Fibroblast of skin of scalp (primary cell): Measurements from ENCODE around the gene SFI1.

Source experiments
- DNase-seq: peaks from one replicate; pipeline ENCODE4 v3.0.0-alpha.2; 2013

SFI1 gene

DNA sequence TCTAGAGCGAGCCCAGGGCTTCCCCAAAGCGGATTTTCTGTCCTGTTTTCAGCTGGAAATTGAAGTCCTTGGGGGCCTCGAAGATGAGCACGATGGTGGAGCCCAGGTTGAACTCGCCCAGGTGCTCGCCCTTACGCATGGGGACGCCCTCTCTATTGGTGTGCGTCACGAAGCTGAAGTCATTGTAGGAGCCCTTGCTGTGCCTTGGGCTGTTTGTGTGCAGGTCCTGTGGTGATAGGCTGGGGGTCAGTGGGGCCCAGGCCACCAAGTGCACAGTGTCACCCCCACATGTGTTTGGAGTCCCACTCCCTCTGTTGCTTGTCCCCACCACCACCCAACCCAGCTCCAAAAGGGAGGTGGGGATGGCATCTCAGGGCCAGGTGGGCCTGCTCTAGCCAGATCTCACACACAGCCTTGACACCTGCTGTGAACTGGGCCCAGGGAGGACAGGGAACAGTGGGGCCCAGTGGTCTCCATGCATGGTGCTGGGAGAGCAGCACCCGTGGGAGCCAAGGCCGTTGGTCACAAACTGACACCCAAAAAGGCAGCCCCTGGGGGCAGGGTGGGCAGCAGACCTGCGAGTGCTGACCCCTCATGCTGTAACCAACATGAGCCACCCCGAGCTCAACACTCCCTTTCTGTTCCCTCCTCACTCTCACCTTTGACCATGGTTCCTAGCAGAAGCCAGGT lies 123.4 kb downstream of the SFI1 start:
- no peak for DNase-seq

- DNase-seq: no peak
Measured at GRCh38 chr22:31620756-31621480, 124.6 kb downstream of the SFI1 start.

- no peak for DNase-seq
Measured at GRCh38 chr22:31621507-31622124, 125.3 kb downstream of the SFI1 start.

DNA sequence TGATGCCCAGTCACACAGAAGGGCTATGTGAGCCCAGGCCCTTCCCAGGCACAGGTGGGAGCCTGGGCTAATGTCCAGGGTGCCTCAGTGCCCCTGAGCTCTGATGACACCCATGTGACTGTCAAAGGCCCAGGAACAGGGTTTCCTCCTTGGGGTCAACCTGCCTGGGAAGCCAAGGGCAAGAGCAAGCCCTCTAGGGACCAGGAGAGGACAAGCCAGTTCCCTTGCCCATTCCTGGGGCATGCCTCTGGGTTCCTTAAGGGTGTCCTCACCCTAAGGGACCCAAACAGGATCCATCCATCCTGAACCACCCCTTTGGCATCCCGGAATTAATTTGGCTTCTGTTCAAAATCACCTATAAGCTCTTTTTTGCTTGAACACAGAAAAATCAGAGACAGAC lies 126.6 kb downstream of the SFI1 start:
- no peak for DNase-seq

DNA sequence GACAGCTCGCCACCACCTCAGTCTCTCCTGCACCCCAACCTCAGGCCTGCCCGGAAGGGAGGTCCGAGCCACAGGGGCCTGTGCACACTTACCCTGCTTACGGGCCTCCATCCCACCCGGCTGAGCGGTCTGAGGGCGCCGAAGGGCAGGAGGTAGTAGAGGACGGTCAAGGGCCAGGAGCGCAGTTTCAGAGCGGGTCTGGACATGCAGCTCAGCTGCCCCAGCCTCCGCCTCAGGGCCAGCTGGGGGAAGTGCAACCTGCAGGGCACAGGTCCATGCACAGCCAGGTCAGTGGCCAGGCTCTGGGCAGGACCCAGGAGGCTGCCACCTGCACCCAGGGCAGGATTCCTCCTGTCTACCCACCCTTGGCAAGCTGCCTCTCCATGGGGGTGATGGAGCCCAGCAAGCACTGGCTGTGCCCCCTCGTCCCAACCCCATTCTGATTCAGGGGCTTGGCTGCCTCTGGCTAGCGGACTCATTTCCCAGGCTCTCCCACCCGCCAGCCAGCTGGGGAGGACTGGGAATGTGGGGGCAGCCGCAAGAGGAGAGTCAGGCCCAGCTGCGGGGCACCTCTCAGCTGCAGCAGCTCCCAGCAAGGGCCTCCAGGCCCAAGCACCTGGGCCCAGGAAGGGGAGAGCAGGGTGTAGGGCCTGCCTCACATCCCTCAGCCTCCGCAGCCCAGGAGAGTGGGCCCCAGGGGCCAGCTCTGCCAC lies 127.4 kb downstream of the SFI1 start:
- DNase-seq: no peak

DNA sequence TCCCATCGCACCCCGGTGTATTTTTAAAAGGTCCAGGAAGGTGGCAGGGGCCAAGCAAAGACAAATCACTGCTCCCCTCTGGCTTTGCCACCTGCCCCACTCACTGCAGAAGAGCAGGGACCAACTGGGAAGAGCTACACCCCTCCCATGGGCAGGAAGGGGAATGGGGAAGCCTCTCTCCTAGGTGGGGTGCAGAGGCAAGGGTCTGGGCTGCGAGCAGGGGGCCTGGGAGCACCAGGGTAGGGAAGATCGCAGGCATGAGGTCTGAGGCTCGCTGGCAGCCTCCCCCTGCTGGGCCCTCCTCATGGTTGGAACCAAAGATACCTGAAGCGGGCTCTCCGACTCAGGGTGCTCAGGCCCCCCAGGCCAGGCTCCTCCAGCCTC lies 128.9 kb downstream of the SFI1 start:
- no peak for DNase-seq

GRCh38 chr22:31625661-31626426 lies 129.5 kb downstream of the SFI1 start:
- DNase-seq: no peak

DNA sequence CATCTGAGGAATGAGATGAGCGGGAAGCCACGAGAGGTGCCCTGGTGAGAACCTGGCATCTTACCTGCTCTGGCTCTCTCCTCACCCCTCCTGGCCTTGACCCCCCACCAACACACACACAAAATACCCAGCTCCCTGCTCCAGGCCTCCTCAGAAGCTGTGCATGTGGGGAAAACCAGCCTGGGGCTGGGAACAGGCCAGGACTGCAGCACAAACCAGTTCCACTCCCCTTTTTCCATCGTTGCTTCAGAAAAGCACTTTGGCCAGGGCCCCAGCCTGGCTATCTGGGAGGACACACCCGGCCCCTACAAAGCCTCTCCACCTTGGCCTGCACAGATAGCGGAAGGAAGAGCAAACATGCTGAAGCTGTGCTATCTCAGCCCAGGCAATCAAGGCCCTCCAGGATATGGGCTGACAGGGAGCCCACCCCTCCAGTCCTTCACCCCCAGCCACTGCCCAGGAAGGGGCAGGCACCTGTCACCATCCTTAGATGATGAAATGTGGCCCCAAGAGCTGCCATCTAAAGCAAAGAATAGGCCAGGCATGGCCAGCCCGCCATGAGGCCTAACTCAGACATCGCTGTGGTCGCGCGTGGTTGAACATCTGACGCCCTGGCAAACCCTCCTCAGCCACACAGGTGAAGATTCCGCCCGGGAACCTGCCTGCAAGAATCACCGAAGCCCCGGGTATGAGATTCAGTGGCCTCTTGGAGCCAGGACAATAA lies 130.3 kb downstream of the SFI1 start:
- DNase-seq: no peak

DNA sequence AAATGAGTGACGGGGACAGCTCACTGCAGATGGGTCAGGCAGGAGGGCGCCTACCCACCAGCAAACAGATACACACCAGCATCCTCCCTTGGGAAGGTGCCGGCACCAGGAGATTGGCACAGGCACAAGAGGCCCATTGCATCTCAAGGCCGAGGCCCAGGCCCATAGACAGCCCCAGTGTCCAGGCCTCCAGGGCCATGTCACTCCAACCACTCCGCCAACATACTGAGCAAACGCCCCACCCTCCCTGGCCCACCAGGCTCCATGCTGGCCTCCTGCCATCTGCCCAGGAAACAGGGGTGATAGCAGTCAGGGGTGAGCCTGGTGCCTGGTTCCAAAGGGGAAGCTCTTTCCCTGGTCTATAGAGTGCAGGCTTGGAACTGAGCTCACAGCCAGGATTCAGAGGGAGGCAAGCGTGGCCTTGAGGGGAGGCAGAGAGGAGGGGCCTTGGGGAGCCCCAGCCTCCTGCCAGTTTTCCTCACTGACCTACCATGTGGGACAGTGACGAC lies 130.9 kb downstream of the SFI1 start:
- no peak for DNase-seq

DNA sequence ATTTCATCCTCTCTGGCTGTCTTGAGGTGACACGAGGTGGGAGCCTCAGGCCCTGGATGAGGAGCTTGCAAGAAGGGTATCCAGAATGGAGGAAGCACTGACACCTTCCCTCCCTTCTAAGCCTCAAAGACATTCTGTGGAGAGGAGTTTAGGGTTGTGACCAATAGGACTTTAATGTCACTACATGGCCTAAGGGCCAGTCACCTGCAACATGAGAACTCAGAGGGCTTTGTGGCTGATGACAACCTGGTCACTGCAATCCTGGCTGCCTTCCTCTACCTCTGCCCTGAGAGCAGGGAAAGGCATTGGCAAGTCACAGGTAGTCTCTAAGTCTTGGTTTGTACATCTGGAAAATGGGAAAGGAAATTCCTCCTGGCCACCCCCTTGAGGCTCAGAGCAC lies 132.0 kb downstream of the SFI1 start:
- DNase-seq: no peak

DNA sequence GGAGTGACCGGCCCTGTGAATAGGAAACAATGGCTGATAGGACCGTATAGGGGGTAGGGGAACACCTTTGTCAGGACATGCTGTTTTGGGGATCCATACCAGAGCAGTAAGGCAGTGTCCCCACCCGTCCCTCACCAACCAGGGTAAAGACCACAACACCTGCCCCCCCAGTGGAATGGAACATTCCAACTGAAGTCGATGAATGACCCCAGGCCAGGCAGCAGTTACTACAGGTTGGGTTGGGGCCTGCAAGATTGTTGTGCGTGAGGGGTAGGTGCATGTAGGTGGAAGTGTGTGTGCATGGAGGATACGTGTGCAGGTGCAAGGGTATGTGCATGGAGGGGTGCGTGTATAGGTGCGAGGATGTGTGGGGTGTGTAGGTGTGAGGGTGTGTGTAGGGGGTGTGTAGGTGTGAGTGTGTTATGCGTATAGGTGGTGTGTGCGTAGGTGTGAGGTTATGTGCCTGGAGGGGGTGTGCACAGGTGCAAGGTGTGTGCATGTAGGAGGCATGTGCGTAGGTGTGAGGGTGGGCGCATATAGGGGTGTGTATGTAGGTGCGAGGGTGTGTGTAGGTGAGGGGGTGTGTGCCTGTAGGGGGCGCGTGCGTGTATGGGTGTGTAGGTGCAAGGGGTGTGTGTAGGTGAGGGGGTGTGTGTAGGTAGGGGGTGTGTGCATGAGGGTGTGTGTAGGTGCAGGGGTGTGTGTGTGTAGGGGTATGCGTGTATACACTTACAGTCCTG lies 132.8 kb downstream of the SFI1 start:
- no peak for DNase-seq

DNA sequence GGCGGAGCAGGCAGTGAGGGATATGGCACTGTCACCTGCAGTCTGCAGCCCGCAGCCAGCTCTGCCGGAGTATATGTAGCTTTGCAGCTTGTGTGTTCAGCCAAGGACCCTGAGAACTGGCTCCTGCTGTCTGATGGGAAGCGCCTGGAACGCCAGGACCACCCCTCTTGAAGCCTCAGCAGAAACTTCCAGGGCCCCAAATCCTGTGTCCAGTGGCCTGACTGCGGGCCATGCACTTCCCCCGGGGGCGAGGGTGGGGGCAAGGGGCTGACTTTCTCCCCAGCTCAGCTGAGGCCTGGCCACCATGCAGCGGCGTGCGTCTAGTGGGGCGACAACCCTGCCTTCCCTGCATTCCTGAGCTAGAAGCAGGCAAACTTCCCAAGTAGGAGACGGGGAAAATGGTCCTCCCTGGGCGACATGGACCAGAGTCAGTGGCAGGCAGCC lies 133.4 kb downstream of the SFI1 start:
- DNase-seq: no peak

DNA sequence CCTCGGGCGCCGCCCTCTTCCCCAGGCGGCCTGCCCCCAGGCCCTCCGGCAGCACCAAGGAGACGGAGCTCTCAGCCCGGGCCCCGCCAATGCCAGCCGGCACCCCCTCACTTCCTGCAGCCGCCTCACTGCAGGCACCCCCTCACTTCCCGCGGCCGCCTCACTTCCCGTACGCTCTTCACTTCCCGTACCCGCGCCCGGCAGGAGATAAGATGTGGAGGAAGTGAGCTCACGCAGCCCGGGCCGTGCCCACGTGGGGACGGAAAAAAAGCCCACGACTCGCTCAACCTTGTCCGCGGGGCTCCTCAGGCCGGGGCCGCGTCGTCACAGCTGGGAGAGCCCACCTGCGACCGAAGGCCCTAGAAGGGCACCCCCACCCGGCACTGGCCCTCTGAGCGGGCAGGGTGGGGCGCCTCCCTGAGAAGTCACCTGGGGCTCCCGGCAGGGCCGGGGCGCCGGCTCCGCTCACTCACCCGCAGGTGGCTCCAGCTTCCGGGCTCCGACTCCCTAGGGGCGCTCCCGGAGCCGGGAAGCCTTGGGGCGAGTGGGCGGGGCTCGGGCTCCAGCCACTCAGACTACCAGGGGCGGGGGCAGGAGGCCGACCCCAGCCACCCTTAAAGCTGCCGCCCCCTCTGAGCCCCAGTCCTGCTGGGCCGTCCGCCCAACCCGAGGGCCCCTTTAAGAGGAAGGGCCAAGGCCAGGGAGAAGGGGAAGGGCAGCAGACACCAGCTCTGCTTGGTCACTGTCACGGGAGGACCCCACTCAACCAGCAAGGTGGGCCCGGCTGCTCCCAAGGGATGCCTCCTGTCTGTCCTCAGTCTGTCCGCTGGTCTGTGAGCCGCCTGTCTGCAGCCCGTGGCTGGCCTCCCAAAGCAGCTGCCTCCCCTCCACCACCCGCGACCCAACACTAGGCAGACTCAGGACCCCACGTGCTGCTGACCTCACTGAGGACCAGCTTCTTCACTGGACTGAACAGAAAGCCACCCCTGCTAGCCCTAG lies 134.3 kb downstream of the SFI1 start:
- DNase-seq: peak; percentile 81

- no peak for DNase-seq
Measured at GRCh38 chr22:31631436-31631835, 135.1 kb downstream of the SFI1 start.

DNA sequence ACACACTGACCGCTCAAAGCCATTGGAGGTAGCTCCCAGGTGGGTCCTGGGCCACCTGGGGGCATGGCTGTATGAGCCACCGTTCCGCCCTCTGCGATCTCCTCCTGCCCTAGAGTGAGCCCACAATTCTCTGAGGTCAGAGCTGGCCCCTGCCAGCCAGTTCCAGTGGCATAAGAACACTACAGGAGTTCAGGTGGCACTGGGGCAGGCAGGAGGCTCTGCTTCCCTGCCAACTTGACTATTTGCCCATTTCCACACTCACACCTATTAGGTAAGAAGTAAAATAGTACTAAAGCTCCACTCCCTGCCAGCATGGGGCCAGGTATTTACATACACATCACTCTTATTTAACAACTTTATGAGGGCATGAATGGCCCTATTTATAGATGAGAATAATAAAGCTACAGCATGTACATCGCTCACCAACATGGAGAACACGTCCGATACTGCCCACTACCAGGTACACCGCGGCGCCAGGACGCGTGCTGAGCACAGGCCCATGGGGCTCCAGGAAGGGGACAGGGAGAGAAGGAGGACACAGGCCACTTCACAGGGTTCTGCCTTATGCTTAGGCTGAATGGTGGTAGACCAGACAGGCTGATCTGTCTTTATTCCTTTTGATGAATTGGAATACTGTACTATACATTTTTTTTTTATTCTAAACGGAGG lies 139.4 kb downstream of the SFI1 start:
- no peak for DNase-seq

GRCh38 chr22:31637447-31637890 lies 141.1 kb downstream of the SFI1 start:
- DNase-seq: no peak

DNA sequence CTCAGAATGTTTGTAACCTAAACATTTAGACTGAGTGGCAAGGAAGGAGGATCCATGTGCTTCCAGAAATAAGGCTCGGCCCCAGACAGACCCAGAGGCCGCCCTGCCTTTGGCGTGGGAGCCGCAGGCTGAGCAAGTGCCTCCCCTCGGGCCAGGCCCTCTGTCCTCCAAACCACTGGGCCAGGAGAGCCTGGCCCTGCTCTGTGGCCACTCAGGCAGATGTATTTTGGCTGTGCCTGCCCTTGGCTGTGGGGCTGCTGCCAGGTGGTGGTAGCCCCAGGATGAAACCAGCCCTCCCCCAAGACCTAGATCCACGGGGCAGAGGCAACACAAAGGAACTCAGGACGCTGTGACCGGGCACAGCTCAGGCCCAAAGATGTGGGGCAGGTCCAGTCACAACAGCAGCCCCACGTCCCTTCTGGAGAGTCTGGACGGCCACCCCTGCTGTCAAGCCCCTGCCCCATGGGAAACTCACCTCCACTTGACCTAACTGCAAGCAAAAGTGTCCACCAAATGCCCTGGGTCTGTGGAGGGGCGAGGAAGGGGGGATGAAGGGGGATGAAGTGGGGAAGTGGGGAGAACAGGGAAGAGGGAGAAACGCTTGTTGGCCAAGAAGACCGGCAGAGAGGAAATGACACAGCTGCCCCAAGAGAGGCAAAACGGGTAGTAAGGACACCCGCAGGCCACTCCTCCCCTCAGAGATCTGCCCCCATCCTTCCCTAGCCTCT lies 141.7 kb downstream of the SFI1 start:
- DNase-seq: no peak

DNA sequence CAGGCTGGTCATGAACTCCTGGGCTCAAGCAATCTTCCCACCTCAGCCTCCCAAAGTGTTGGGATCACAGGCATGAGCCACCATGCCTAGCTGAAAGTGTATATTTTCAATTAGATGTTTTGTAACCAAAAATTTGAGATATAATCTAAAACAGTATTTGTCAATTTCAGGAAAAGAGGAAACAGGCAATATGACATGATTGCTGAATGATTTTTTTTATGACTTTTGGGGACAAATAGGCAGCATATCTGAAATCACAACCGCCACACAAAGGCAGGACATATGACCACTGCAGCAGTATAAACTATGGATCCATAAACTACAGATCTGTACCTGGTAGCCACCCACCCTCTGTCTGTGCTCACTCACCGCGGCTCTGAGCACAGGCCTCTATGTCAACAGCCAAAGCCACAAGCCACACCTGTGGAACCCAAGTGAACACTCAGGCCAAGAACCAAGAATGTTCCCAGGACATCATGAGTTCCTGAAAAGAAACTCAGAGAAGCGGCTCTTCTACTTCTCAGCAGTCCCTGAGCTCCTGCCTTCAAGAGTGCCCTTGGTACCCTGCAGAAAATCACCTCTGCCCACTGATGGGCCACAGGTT lies 143.2 kb downstream of the SFI1 start:
- DNase-seq: no peak
